G401.6 (cell line): ENCODE measurements around the gene ENOX2.

ENCODE experiments used
- FAIRE-seq: peaks from 2 replicates; lab custom pipeline; 2012; peaks lifted over from hg19 to GRCh38; lab: Jason Lieb, UNC

The ENOX2 gene

DNA sequence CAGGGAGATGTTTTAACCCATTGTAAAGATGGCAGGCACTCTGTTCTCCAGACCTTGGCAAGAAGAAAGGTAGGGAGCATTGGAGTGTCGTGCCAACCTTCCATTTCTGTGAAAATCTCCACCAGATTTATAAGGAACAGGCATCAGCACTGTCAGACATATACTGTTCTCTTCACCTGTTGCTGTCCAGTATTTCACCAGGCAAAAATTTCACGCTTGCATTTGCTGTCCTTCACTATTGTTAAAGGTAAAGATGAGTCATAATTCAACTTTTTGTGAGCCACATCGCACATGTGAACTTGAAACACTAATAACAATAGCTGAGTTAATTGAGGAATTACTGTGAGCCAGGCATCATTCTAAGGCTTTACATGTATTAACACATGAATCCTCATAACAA is 203.4 kb downstream of the ENOX2 start:
- FAIRE-seq, result no peak

DNA sequence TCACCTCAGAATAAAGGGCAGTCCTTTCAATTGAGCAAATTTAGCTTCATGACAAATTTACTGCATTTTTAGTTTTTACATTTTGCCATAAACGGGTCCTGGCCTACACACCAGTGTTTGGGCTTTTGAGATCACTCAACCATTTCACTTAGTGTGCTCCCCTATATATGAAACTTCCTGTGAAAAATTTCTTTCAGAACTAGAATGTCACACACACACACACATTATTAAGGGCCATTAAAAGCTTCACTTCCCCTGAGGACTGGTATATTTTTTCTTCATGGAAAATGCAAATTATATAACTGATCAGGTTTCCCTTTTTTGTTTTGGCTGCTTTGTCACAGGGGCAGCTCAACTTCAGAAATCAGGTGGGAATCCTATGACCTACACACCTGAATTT is 206.5 kb downstream of the ENOX2 start:
- no peak for FAIRE-seq

GRCh38 chrX:130695931-130696330 is 207.1 kb downstream of the ENOX2 start:
- FAIRE-seq, result no peak

DNA sequence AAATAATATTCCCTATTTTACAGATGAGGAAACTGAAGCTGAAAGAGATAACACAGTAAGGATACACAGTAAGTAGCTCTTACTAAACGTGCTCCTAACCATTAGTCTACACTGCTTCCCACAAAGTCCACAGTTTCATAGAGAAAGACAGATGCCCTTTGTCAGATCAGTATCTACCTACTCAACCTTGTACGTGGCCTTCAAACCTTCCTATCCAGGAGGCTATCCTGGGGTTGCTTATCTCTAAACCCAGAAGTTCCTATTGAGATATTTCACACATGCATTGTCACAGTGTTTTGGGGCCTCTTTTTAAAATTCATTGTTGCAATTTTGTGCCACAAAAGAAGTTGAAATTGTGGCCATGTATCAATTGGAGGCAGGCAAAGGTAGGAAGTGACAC is 208.0 kb downstream of the ENOX2 start:
- FAIRE-seq, result no peak

- FAIRE-seq, result no peak
Observed at GRCh38 chrX:130691576-130691975, 211.4 kb downstream of the ENOX2 start.

GRCh38 chrX:130688360-130688759 is 214.6 kb downstream of the ENOX2 start:
- no peak for FAIRE-seq

DNA sequence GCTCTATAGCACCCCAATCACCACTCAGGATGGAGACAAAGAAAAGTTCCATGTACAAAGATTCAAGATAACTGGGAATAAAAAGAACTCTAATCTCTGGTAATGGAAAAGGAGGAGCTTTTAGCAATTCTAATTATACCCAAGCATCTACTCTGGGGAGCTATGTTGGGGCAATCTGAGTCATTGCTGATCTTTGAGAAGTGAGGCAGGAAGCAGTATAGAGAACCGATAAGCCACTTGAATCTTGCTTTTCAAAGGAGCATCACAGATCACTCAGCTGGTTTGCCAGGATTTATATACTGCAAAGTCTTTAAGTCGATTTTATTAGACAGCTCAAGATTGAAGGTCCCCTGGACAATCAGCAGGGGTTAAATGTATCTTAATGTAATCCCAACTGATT is 220.0 kb downstream of the ENOX2 start:
- FAIRE-seq, result no peak

GRCh38 chrX:130680164-130681035 is 222.6 kb downstream of the ENOX2 start:
- FAIRE-seq, result no peak

GRCh38 chrX:130676861-130677260 is 226.1 kb downstream of the ENOX2 start:
- no peak for FAIRE-seq

- FAIRE-seq, result no peak
Observed at GRCh38 chrX:130672214-130672613, 230.8 kb downstream of the ENOX2 start.

DNA sequence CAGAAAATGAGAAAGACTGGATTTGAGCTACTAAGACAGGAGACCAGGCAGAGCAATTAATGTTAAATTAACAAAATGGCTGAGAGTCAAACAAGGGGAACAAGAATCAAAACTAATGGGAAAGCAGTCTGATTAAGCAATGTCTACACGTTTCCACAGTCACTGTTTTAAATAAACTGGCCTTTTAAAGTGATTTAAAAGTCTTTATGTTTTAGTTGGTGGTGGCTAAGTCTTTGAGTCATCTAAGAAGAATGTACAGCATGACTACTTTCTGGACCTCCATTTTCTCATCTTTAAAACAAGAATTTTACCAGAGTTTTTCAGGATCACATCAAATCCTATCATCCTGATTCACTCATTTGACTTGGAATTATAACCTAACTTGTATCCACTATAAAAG is 233.8 kb downstream of the ENOX2 start:
- no peak for FAIRE-seq

- FAIRE-seq, result no peak
Observed at GRCh38 chrX:130665263-130665662, 237.7 kb downstream of the ENOX2 start.

DNA sequence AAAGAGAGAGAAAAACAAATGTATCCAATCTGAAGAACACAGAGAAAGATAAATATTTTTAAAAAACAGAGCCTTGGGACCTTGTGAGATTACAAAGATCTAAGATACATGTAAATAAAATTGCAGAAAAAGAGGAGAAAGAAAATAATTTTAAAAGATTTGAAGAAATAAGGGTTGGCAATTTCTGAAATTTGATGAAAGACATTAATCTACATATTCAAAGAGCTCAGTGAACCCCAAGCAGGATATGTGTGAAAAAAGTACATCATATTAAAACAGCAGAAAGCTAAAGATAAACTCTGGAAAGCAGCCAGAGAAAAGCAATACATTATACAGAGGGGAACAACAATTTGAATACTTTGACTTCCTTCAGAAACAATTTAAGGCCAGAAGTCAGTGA is 244.7 kb downstream of the ENOX2 start:
- no peak for FAIRE-seq

DNA sequence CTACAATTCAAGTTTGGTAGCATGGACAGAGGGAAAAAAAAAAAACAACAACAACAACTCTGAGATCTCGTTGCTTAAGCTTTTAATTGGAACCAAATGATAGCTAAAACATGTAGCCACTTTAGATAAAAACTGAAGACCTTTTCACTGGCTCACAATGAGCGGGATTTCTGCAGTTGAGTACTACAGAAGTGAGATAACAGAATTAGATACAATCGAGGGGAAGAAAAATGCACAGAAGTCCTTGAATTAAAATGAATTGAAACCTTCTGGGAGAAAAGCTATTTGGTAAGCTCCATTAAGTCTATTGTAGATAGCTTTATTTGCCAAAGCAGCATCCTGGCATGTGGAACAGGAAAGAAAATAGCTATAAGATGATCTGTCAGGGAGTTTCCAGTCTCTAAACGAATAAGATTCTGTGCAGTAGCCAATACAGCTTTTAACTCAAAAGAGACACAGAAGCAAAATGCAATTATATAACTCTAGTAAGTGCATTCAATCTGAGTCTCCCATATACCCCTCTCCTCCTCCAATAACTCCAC is 248.5 kb downstream of the ENOX2 start:
- FAIRE-seq, result no peak

DNA sequence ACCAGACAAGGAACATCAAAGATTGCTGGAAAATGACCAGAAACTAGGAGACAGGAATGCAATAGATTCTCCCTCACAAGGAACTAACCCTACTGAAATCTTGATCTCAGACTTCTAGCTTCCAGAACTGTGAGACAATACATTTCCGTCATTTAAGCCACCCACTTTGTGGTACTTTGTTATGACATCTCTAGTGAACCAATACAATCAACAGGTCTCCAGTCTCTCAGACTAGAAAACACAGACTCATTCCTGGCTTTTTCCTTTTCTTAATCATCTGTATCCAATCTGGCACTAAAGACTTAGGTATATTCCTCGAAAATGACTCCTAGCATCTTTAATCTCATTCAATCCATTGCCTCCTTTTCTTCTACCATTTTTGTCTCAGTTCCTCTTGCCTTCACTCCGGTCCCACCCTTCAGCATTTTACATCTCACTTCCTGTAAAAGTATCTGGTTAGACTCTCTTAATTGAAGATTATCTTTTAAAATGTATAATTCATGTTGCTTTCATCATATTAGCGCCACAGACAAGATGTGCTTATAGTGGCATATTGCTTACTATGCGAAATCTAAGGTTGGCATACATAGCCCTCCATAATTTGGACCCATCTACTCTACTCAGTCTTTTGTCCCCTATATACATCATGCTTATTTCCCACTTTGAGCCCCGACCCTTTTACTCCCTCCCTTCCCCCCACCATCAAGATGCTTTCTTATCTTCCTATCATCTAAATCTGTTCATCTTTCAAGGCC is 250.0 kb downstream of the ENOX2 start:
- FAIRE-seq, result no peak

- FAIRE-seq, result no peak
Observed at GRCh38 chrX:130649738-130650137, 253.3 kb downstream of the ENOX2 start.

DNA sequence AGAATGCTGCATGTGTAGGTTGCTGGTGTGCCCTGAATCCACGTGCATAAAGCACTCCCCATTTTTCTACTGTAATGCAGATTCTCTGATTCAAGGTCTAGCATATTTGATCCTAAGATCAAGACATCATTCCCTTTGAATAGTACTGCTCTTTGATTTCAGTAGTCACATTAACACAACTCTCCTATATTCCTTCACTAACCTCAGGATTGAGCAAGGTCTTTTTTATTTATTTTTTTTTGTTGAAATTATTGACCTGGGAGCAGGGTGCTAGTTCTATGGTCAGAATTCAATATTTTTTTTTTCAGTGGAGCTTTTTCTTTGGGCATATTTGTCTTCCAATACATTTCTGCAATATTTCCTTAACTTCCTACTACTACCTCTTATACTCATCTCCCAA is 255.5 kb downstream of the ENOX2 start:
- no peak for FAIRE-seq

DNA sequence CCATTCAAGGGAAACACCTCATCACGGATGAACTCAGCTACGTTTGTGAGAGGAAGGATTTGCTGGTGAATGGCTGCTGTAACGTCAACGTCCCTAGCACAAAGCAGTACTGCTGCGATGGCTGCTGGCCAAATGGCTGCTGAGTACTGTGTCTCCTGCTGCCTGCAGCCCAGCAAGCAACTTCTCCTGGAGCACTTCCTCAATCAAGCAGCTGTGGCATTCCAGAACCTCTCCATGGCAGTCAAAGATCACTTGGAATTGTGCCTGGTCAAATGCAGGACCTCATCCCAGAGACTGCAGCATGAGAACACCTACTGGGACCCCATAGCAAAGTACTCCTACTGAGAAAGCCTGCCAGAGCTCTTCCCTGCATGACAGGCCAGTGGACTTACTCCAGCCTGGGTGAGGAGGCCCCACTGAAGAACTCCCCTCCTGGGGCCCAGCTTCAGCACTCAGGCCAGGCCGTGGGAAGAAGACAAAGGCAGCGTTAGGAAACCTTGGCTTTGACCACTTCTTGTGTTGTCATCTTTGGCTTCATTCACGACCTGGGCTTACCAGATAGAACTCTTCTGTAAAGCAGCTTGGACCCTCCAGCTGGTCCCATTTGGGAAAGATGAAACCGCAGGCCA is 256.9 kb downstream of the ENOX2 start:
- no peak for FAIRE-seq

GRCh38 chrX:130637591-130637990 is 265.4 kb downstream of the ENOX2 start:
- no peak for FAIRE-seq

GRCh38 chrX:130636277-130636676 is 266.7 kb downstream of the ENOX2 start:
- FAIRE-seq, result no peak

- FAIRE-seq, result no peak
Observed at GRCh38 chrX:130631011-130631410, 272.0 kb downstream of the ENOX2 start.

DNA sequence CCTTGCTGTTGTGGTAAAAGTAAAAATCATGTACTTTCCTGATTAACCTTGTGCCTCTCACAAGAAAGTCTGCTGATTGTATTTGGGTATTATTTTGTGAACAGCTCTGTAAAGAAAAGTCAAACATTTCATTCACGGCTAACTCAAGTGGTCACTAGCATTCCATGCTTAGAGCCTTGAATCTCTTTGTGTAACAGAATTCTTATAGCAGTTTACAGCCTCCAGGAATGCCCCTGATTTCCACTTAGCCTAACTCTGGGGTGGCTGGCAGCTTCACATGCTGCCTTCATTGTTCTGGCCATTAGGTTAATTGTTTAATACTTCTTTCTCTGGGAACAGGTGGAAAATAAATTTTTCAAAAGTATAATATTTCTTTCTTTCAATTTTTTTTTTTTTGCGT is 274.5 kb downstream of the ENOX2 start:
- no peak for FAIRE-seq

GRCh38 chrX:130626521-130626920 is 276.5 kb downstream of the ENOX2 start:
- no peak for FAIRE-seq
